Epithelial cell of esophagus (primary cell): ENCODE measurements around the gene TBC1D5.

Experiments used
- DNase-seq: peaks from one replicate; pipeline ENCODE4 v3.0.0; 2010; ENCODE audit warnings: low read depth
- H3K4me3 ChIP-seq: 2 replicates; pipeline ENCODE4 v1.5.1; 2011; ENCODE audit warnings: mild to moderate bottlenecking, low read length, control low read depth
- TF ChIP-seq, protein P1 (sequence below): IDR thresholded peaks from 2 replicates; pipeline ENCODE4 v1.5.1; 2011; ENCODE audit warnings: low read depth, mild to moderate bottlenecking, low read length, control low read depth, inconsistent platforms; ENCODE audit not compliant: insufficient read depth; ENCODE audit errors: missing control alignments

TBC1D5 gene

DNA sequence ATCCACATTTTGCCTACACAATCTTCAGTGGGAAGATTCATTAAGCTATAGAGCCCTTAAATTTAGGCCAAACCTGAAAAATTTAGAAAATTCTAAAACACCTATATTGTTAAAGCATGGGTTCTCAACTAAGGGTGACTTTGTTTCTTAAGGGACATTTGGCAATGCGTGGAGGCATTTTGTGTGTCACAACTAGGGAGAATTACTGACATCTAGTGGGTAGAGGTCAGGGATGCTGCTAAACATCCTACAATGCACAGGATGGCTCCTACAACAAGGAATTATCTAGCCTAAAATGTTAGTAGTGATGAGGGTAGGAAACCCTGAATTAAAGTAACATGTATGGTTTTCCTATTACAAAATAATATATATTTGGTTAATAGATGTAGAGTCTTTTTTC, 55.8 kb downstream of the TBC1D5 start:
- no peak overlapping the region for H3K4me3 ChIP-seq
- TF ChIP-seq, protein P1, sequence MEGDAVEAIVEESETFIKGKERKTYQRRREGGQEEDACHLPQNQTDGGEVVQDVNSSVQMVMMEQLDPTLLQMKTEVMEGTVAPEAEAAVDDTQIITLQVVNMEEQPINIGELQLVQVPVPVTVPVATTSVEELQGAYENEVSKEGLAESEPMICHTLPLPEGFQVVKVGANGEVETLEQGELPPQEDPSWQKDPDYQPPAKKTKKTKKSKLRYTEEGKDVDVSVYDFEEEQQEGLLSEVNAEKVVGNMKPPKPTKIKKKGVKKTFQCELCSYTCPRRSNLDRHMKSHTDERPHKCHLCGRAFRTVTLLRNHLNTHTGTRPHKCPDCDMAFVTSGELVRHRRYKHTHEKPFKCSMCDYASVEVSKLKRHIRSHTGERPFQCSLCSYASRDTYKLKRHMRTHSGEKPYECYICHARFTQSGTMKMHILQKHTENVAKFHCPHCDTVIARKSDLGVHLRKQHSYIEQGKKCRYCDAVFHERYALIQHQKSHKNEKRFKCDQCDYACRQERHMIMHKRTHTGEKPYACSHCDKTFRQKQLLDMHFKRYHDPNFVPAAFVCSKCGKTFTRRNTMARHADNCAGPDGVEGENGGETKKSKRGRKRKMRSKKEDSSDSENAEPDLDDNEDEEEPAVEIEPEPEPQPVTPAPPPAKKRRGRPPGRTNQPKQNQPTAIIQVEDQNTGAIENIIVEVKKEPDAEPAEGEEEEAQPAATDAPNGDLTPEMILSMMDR, result peak; percentile 37
- DNase-seq, result peak; percentile 25

DNA sequence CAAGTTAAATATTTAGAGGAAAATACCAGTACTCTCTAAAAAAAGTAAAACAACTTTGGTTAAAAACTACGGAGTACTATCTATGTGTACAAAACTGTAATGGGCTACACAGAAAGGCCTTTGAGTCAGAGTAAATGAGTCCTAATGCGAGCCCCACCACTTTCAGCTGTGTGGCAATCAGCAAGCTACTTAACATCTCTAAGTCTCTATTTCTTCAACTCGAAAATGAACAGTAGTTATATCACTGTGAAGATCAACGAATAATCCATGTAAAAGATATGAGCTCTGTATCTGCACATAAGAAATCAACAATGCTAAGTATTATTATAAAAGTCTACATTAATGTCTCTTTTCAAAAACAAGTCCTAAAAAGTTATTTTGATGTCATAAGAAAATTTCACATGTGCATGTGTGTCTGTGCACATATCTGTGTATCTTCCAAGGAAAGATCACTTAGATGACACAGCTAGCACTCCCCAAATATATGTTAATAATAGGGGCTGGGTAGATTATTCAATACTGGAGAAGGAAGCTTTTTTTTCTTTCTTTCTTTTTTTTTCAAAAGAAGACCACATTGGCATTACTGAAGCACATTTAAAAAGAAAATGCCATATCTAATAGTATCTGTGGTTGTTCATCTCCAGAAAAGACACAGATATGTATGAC, 58.8 kb downstream of the TBC1D5 start:
- no peak for DNase-seq
- TF ChIP-seq, protein P1, result no peak

DNA sequence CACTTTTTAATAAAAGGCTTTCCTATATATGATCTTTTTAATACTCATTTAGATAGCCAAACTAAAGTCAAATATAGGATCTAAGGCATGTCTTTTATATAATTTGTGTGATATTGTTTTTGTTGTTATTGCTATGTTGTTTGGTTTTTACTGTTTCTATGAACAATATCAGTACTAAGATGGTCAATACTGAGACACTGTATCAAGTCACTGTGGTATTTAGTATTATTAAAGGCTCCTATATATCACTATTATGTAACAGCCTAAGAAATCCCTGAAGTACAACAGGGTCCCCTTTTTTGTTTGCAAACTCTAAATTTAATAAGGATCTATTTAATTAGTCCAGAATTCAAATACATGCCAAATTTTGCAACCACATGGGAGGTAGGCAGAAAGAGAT, 61.9 kb downstream of the TBC1D5 start:
- TF ChIP-seq, protein P1, result no peak

More for the DNA sequence above, 58.8 kb downstream of the TBC1D5 start:
- no peak overlapping the region for H3K4me3 ChIP-seq

DNA sequence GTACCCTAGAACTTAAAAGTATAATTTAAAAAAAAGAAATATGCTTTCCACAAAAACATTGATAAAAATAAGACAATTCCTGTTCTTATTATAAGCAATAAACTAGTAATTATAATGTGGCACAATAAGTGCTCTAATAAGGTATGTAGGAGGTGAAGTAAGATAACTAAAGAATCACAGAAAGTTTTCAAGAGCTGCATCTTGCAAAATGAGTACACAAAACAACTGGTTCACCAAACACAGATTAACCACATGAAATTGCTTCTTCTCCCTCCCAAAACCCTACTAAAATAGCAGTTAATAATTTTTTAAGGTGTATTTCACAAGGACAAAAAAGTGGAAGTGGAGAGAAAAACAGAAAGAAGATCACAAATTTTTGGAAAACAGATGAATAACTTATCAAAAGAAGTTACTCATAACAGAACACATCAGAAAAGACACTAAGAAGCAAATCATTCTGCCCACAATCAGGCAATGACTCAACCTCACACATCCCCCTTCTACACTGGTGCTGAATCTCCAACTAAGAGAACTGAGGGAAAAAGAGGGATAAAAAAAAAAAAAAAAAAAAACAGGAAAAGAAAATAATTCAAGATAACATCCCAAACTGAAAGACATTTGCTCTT, 64.2 kb downstream of the TBC1D5 start:
- H3K4me3 ChIP-seq, result no peak overlapping the region
- TF ChIP-seq, protein P1, result no peak
- peak; percentile 48 for DNase-seq

More for the DNA sequence above, 61.9 kb downstream of the TBC1D5 start:
- DNase-seq, result no peak
- no peak overlapping the region for H3K4me3 ChIP-seq

DNA sequence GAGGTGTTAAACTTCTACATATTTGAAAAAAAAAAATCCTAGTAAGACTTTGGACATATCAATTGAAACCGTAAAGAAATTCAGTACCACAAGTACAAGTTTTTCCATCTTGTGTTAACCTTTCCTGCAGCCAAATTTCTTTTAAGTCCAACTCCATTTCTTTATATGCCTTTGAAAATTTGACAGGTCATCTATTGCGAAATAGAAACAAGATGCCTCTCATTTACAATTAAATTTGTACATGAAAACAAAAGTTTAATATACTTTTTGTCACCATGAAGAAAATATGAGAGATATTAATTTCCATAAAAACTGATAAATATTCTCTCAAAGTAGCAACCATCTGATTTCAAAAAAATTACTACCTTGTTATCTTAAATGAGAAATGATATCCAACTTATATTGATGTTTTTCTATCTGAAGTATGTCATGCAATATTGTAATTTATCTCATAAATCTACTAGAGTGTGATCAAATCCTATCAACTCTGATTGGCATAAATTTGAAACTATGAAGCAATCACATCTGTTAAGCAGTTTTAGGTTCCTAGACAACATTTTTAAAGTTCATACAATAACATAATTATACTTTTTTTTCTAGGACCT, 68.2 kb downstream of the TBC1D5 start:
- TF ChIP-seq, protein P1, result no peak
- H3K4me3 ChIP-seq, result no peak overlapping the region
- peak; percentile 4 for DNase-seq

DNA sequence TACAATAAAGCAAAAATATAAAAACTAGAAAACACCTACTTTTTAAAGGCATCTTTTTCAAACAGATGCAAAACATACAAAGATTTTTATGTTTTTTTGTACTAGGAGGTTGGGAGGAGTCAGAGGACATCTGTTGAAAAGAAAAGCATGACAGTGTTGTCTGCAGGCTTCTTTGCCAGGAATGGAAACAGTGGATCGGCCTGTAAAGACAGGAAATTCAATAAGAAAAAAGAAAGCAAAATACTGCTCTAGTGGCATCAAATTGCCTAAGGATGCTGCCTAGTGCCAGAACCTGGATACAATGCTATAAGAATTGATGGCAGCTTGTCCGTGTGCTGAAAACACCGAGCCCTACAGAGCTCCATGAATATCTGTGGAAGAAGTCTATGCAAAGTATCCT, 69.9 kb downstream of the TBC1D5 start:
- H3K4me3 ChIP-seq, result no peak overlapping the region
- DNase-seq, result no peak
- TF ChIP-seq, protein P1, result no peak
